Fibroblast of lung (primary cell): ENCODE data around the gene NFKBIB. TPM values are rescaled to one million over a fixed set of nuclear protein-coding genes. Genes with fewer than 3 reads are reported as not detected.
"Not testable (repeated sequence)": the region's sequence is repeated elsewhere in the genome, so short reads cannot be mapped to it uniquely, and the experiment has no call there.

Experiments used
- DNase-seq, 2 donors: peaks; one replicate each; pipeline versions ENCODE4 v3.0.0 to v3.0.0-alpha.2; 2010; ENCODE audit warnings: low read depth in 2 of 2
- H2AFZ ChIP-seq: 2 replicates; pipeline ENCODE4 v1.5.1; 2012; ENCODE audit warnings: low read length, control low read depth, inconsistent platforms
- H3K27ac ChIP-seq: 2 replicates; pipeline ENCODE4 v1.5.1; 2011; ENCODE audit warnings: low read length, control low read depth; ENCODE audit not compliant: insufficient read depth
- H3K27me3 ChIP-seq: 2 replicates; pipeline ENCODE4 v1.5.1; 2011; ENCODE audit warnings: mild to moderate bottlenecking, low read length; ENCODE audit not compliant: control insufficient read depth, insufficient read depth
- H3K36me3 ChIP-seq: 2 replicates; pipeline ENCODE4 v1.5.1; 2011; ENCODE audit warnings: low read length; ENCODE audit not compliant: control insufficient read depth, insufficient read depth
- H3K4me1 ChIP-seq: 2 replicates; pipeline ENCODE4 v1.5.1; 2011; ENCODE audit warnings: low read length; ENCODE audit not compliant: control insufficient read depth, insufficient read depth; ENCODE audit errors: extremely low read depth
- H3K4me2 ChIP-seq: 2 replicates; pipeline ENCODE4 v1.5.1; 2011; ENCODE audit warnings: low read length, control low read depth; ENCODE audit not compliant: insufficient read depth; ENCODE audit errors: extremely low read depth
- H3K4me3 ChIP-seq, 4 experiments: fragments of 200-600 bp in 1 of 4; sonication (generic) in 1 of 4; replicated peaks in 1 of 4; 2 replicates each; pipeline ENCODE4 v1.5.1; 2011 to 2016; ENCODE audit warnings: low read length in 4 of 4, low read depth in 3 of 4, mild to moderate bottlenecking in 3 of 4, control low read depth in 2 of 4, inconsistent platforms in 1 of 4, mixed read lengths in 1 of 4; ENCODE audit not compliant: insufficient read depth in 1 of 4; ENCODE audit errors: control extremely low read depth in 1 of 4
- H3K79me2 ChIP-seq: 2 replicates; pipeline ENCODE4 v1.5.1; 2012; ENCODE audit warnings: mild to moderate bottlenecking, low read length, inconsistent platforms; ENCODE audit not compliant: control insufficient read depth, insufficient read depth
- H3K9ac ChIP-seq: 2 replicates; pipeline ENCODE4 v1.5.1; 2011; ENCODE audit warnings: mild to moderate bottlenecking, low read length, control low read depth; ENCODE audit not compliant: insufficient read depth
- H3K9me3 ChIP-seq: 2 replicates; pipeline ENCODE4 v1.5.1; 2012; ENCODE audit warnings: low read depth, low read length; ENCODE audit not compliant: control insufficient read depth, insufficient read depth
- H4K20me1 ChIP-seq: 2 replicates; pipeline ENCODE4 v1.5.1; 2011; ENCODE audit warnings: low read length; ENCODE audit not compliant: control insufficient read depth, insufficient read depth; ENCODE audit errors: extremely low read depth
- CTCF ChIP-seq, 2 donors: IDR thresholded peaks in 1 of 2; conservative IDR thresholded peaks in 1 of 2; 1 replicate in 1 of 2; 2 replicates in 1 of 2; pipeline ENCODE4 v1.5.1; 2011 to 2012; ENCODE audit warnings: low read length in 2 of 2, control low read depth in 1 of 2, inconsistent platforms in 1 of 2, low read depth in 1 of 2, mild to moderate bottlenecking in 1 of 2
- EZH2 ChIP-seq: IDR thresholded peaks from 2 replicates; pipeline ENCODE4 v1.5.1; 2012; ENCODE audit warnings: low read length, control low read depth, mild to moderate bottlenecking; ENCODE audit errors: missing control alignments
- polyA plus RNA-seq, 2 donors: library from polyadenylated mRNA; depleted of rRNA in 1 of 2; stranded (reverse) in 1 of 2; unstranded in 1 of 2; fragments of >200 nt; gene quantifications; 2 replicates each; pipeline ENCODE4 v1.2.1, GENCODE V29; 2011 to 2012; ENCODE audit warnings: missing spikeins in 1 of 2
- total RNA-seq: library from RNA; depleted of rRNA; stranded (reverse); fragments of >200 nt; gene quantifications from 2 replicates; pipeline ENCODE4 v1.2.1, GENCODE V29; 2014

Gene NFKBIB
- total and polyA plus RNA-seq, 2 donors (not counting 1 experiment from before 2014, with no cell fraction given): 8.3 to 10.9 TPM

GRCh38 chr19:38870612-38871011 is 29.2 kb upstream of the NFKBIB start:
- Histone ChIP-seq H3K36me3 (no peaks in the 10 kb centered on the region), H3K4me2 (no peak overlapping the region), H3K27me3 (no peaks in the 10 kb centered on the region), H3K9me3 (no peaks in the 10 kb centered on the region), H2AFZ (no peak overlapping the region), H3K4me3 (no peak overlapping the region), H4K20me1 (no peaks in the 10 kb centered on the region), H3K4me1 (peaks cover 2% of the 10 kb centered on the region), H3K79me2 (no peaks in the 10 kb centered on the region), H3K9ac (no peak overlapping the region), H3K27ac (no peak overlapping the region)
- DNase-seq: no peak
- no peak for TF ChIP-seq EZH2
- TF ChIP-seq CTCF (conservative IDR thresholded peaks at IDR 0.05 in 1 of 2, IDR thresholded peaks at IDR 0.05 in 1 of 2; ENCODE audit: low read depth in 1 of 2, low read length in 2 of 2): no peak

GRCh38 chr19:38873400-38873799 is 26.4 kb upstream of the NFKBIB start:
- H3K4me1 ChIP-seq, H3K9ac ChIP-seq, H3K36me3 ChIP-seq: not testable (repeated sequence)

GRCh38 chr19:38875656-38876395 is 23.9 kb upstream of the NFKBIB start:
- TF ChIP-seq CTCF (conservative IDR thresholded peaks at IDR 0.05 in 1 of 2, IDR thresholded peaks at IDR 0.05 in 1 of 2; ENCODE audit: low read depth in 1 of 2, low read length in 2 of 2): no peak
- TF ChIP-seq EZH2: no peak
- H3K27ac ChIP-seq: no peak overlapping the region
- no peak overlapping the region for H3K9ac ChIP-seq
- no peaks in the 10 kb centered on the region for H3K9me3 ChIP-seq
- H3K4me3 ChIP-seq: no peak overlapping the region
- no peaks in the 10 kb centered on the region for H3K27me3 ChIP-seq
- no peaks in the 10 kb centered on the region for H3K4me1 ChIP-seq
- no peaks in the 10 kb centered on the region for H4K20me1 ChIP-seq
- DNase-seq: no peak
- H3K36me3 ChIP-seq: no peaks in the 10 kb centered on the region
- no peaks in the 10 kb centered on the region for H3K79me2 ChIP-seq
- H3K4me2 ChIP-seq: no peak overlapping the region
- H2AFZ ChIP-seq: no peak overlapping the region

More at GRCh38 chr19:38873400-38873799, 26.4 kb upstream of the NFKBIB start:
- H3K9me3 ChIP-seq, H2AFZ ChIP-seq, H3K27me3 ChIP-seq, DNase-seq, H3K4me3 ChIP-seq, H3K4me2 ChIP-seq, H3K79me2 ChIP-seq, H3K27ac ChIP-seq, H4K20me1 ChIP-seq: not testable (repeated sequence)
